ENCODE data around the gene KRTAP12-4. TPM values are rescaled to one million over a fixed set of nuclear protein-coding genes. Genes with fewer than 3 reads are reported as not detected.
A peak's percentile ranks its signal among the peaks of the same experiment; 100 is the strongest.

Gene KRTAP12-4
- total RNA-seq, 4 donors from 2014 or later: not detected

- intact Hi-C loops (cut with DNase I): no loop called here
- H3K9me3 ChIP-seq: no peaks in the 10 kb centered on the region
- H3K36me3 ChIP-seq: no peaks in the 10 kb centered on the region
- no peak overlapping the region for H3K4me3 ChIP-seq
- peaks cover 0 to 11% (median 0%) of the 10 kb centered on the region in 4 donors for H3K4me1 ChIP-seq
- 72% methylated on average over 11 of the region's 22 CpGs for WGBS
- no peak overlapping the region for H3K27ac ChIP-seq (replicated peaks in 1 of 4)
- TF ChIP-seq POLR2AphosphoS5 (IDR thresholded peaks at IDR 0.05) (no peak), EP300 (IDR thresholded peaks at IDR 0.05) (no peak), CTCF (IDR thresholded peaks at IDR 0.05) (no peak)
- peak; percentile 74 for DNase-seq (ENCODE audit: extremely low spot score)
- H3K27me3 ChIP-seq: peaks cover 3 to 94% (median 27%) of the 10 kb centered on the region in 4 donors
Measured at GRCh38 chr21:44702111-44702972, 47.9 kb upstream of the KRTAP12-4 start.

GRCh38 chr21:44701541-44701940 lies 47.1 kb upstream of the KRTAP12-4 start:
- no peak for DNase-seq (ENCODE audit: extremely low spot score)
- intact Hi-C loops (cut with DNase I): no loop called here
- no peaks in the 10 kb centered on the region for H3K9me3 ChIP-seq

GRCh38 chr21:44701023-44701400 lies 46.6 kb upstream of the KRTAP12-4 start:
- H3K9me3 ChIP-seq: no peaks in the 10 kb centered on the region
- no peak overlapping the region for H3K4me3 ChIP-seq
- DNase-seq (ENCODE audit: extremely low spot score): peak; percentile 84
- peaks cover 0 to 94% (median 13%) of the 10 kb centered on the region in 4 donors for H3K27me3 ChIP-seq
- H3K27ac ChIP-seq (replicated peaks in 1 of 4): no peak overlapping the region
- no peaks in the 10 kb centered on the region for H3K36me3 ChIP-seq
- TF ChIP-seq CTCF (IDR thresholded peaks at IDR 0.05) (no peak), POLR2AphosphoS5 (IDR thresholded peaks at IDR 0.05) (no peak), POLR2A (IDR thresholded peaks at IDR 0.05; ENCODE audit: low read depth) (no peak), EP300 (IDR thresholded peaks at IDR 0.05) (no peak)
- 83% methylated on average over 14 of the region's 14 CpGs for WGBS
- no peaks in the 10 kb centered on the region for H3K4me1 ChIP-seq
- intact Hi-C loops (cut with DNase I): no loop called here

More at GRCh38 chr21:44701541-44701940, 47.1 kb upstream of the KRTAP12-4 start:
- H3K27ac ChIP-seq (replicated peaks in 1 of 4): no peak overlapping the region
- H3K36me3 ChIP-seq: no peaks in the 10 kb centered on the region
- H3K4me1 ChIP-seq: peaks cover 0 to 3% (median 0%) of the 10 kb centered on the region in 4 donors
- no peak for TF ChIP-seq CTCF (IDR thresholded peaks at IDR 0.05)
- TF ChIP-seq POLR2A (IDR thresholded peaks at IDR 0.05; ENCODE audit: low read depth): no peak
- no peak for TF ChIP-seq POLR2AphosphoS5 (IDR thresholded peaks at IDR 0.05)
- TF ChIP-seq EP300 (IDR thresholded peaks at IDR 0.05): no peak
- H3K27me3 ChIP-seq: peaks cover 0 to 94% (median 19%) of the 10 kb centered on the region in 4 donors
- H3K4me3 ChIP-seq: no peak overlapping the region
- WGBS: 51% methylated on average over 11 of the region's 12 CpGs

- intact Hi-C loops (cut with DNase I): no loop called here
- no peaks in the 10 kb centered on the region for H3K9me3 ChIP-seq
- no peak for TF ChIP-seq EP300 (IDR thresholded peaks at IDR 0.05)
- no peak for TF ChIP-seq CTCF (IDR thresholded peaks at IDR 0.05)
- no peak for TF ChIP-seq POLR2A (IDR thresholded peaks at IDR 0.05; ENCODE audit: low read depth)
- TF ChIP-seq POLR2AphosphoS5 (IDR thresholded peaks at IDR 0.05): no peak
- peaks cover 0 to 96% (median 12%) of the 10 kb centered on the region in 4 donors for H3K27me3 ChIP-seq
- WGBS: 59% methylated on average over 19 of the region's 21 CpGs
- no peak overlapping the region for H3K4me3 ChIP-seq
- H3K36me3 ChIP-seq: no peaks in the 10 kb centered on the region
- H3K4me1 ChIP-seq: no peaks in the 10 kb centered on the region
- no peak overlapping the region for H3K27ac ChIP-seq (replicated peaks in 1 of 4)
- peak; percentile 86 for DNase-seq (ENCODE audit: extremely low spot score)
Measured at GRCh38 chr21:44700101-44701022, 45.9 kb upstream of the KRTAP12-4 start.
